Ovary (tissue), 9 donors: ENCODE results near the gene FBXL15. TPM values are rescaled to one million over a fixed set of nuclear protein-coding genes. Genes with fewer than 3 reads are reported as not detected.

Experiments used
- DNase-seq, 5 donors: peaks; one replicate each; pipeline ENCODE4 v3.0.0-alpha.2; 2019 to 2020
- H3K27ac ChIP-seq, 2 donors: fragments of 200-600 bp; one replicate each; pipeline versions ENCODE4 v1.5.1 to v1.8.0; 2019 to 2022
- H3K27me3 ChIP-seq: fragments of 200-600 bp; one replicate; pipeline ENCODE4 v1.8.0; 2022
- H3K36me3 ChIP-seq: fragments of 200-600 bp; sonication (generic); one replicate; pipeline ENCODE4 v1.5.1; 2019
- H3K4me1 ChIP-seq: one replicate; pipeline ENCODE4 v1.8.1; 2013; ENCODE audit warnings: mild to moderate bottlenecking, moderate library complexity; ENCODE audit not compliant: insufficient read depth
- H3K4me3 ChIP-seq: fragments of 200-600 bp; sonication (generic); one replicate; pipeline ENCODE4 v1.5.1; 2017
- H3K9me3 ChIP-seq, 2 donors: fragments of 200-600 bp in 1 of 2; sonication (generic) in 1 of 2; one replicate each; pipeline versions ENCODE4 v1.5.1 to v1.8.1; 2013 to 2019; ENCODE audit warnings: mild to moderate bottlenecking in 1 of 2, moderate library complexity in 1 of 2
- EP300 ChIP-seq: sonication (generic); formaldehyde crosslinking; IDR thresholded peaks from one replicate; pipeline ENCODE4 v1.6.1; 2017; ENCODE audit warnings: antibody characterized with exemption
- POLR2A ChIP-seq: fragments of 450-650 bp; IDR thresholded peaks from one replicate; pipeline ENCODE4 v1.6.1; 2017; ENCODE audit warnings: antibody characterized with exemption, mild to moderate bottlenecking, moderate library complexity
- WGBS, 3 donors: extraction: QIAGEN DNeasy Blood & Tissue Kit in 1 of 3; methylation state at CpG; one replicate each; pipeline versions ENCODE4 v1.1.5 to v1.1.7; 2013 to 2017; 5-methylcytosine and 5-hydroxymethylcytosine counted together
- intact Hi-C, 4 donors: fragments of 100-400 bp; cut with DNase I; formaldehyde crosslinking; loops; one replicate each; pipeline versions ENCODE4 v1.11.0 to v1.15.1; 2022 to 2023
- polyA plus RNA-seq, 2 donors: library from polyadenylated mRNA; stranded (reverse); fragments of 200-250 nt in 1 of 2; fragments of 350-450 nt in 1 of 2; fragmentation: Illumina TruSeq in 1 of 2; extraction: RNeasy Lipid Tissue Mini Kit (QIAGEN cat#74804) in 1 of 2; gene quantifications; one replicate each; pipeline ENCODE4 v1.2.3, GENCODE V29; 2013 to 2014
- total RNA-seq, 7 donors: library from RNA; depleted of rRNA in 2 of 7; stranded (reverse); fragments of >200 nt in 2 of 7; fragmentation: NEBNext Ultra II Directional in 3 of 7; extraction: Animal tissue kit (Norgen Biotek cat#: 25700) in 3 of 7; gene quantifications; one replicate each; pipeline versions ENCODE4 v1.1.0 to v1.2.4, GENCODE V29; 2016 to 2023
- TF ChIP-seq, protein P1 (sequence below), 3 donors: fragments of 450-650 bp in 2 of 3; fragments of 200-600 bp in 1 of 3; IDR thresholded peaks; one replicate each; pipeline versions ENCODE4 v1.5.1 to v1.8.0; 2016 to 2022; ENCODE audit warnings: antibody characterized with exemption in 3 of 3, mild to moderate bottlenecking in 1 of 3
- donor health status: DM: no; HTN: no; CAD: no; lungs with moderate emphysema.
- donor health status: DM: no; HTN: no; CAD: no.
- donor health status: Bipolar disorder and iron deficiency.
- donor health status: DM: yes; HTN: yes; CAD: no.
- donor health status: DM: no; HTN: no; CAD: no.
- donor health status: DM: yes; HTN: yes; CAD: no.

The FBXL15 gene
- total and polyA plus RNA-seq, 9 donors = 0.25 to 31.1 (median 19.2) TPM

DNA sequence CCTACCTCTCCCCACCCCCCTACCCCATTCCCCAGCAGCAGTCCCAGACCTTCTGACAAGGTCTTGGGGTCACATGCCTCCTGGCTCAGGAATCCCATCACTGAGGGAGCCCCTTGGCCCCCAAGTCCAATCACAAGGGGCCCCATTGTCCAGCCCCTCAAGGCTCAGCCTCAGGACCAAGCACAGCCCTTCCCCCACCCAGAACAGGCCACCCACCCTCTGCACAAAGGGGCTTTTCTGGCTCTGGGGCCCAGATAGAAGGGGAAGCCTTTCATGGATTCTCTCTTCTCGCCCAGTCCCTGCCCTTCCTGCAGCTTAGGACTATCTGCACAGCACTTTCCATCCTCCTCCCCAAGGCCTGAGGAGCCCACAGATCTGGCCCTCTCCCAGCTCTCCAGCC is 4.8 kb downstream of the FBXL15 start:
- Histone ChIP-seq H3K4me1 (peaks cover 8% of the 10 kb centered on the region), H3K36me3 (no peaks in the 10 kb centered on the region), H3K27me3 (no peaks in the 10 kb centered on the region), H3K4me3 (no peak overlapping the region), H3K27ac (no peak overlapping the region), H3K9me3 (no peaks in the 10 kb centered on the region)
- TF ChIP-seq EP300 (no peak), POLR2A (no peak)
- TF ChIP-seq, protein P1, sequence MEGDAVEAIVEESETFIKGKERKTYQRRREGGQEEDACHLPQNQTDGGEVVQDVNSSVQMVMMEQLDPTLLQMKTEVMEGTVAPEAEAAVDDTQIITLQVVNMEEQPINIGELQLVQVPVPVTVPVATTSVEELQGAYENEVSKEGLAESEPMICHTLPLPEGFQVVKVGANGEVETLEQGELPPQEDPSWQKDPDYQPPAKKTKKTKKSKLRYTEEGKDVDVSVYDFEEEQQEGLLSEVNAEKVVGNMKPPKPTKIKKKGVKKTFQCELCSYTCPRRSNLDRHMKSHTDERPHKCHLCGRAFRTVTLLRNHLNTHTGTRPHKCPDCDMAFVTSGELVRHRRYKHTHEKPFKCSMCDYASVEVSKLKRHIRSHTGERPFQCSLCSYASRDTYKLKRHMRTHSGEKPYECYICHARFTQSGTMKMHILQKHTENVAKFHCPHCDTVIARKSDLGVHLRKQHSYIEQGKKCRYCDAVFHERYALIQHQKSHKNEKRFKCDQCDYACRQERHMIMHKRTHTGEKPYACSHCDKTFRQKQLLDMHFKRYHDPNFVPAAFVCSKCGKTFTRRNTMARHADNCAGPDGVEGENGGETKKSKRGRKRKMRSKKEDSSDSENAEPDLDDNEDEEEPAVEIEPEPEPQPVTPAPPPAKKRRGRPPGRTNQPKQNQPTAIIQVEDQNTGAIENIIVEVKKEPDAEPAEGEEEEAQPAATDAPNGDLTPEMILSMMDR (IDR thresholded peaks at IDR 0.05) = no peak
- 63 to 79% (median 76%) methylated on average over 1 of the region's 1 CpG for WGBS, 3 donors
- peak in 1 of 5 donors; percentile 23 for DNase-seq
- intact Hi-C loops = no loop called here

DNA sequence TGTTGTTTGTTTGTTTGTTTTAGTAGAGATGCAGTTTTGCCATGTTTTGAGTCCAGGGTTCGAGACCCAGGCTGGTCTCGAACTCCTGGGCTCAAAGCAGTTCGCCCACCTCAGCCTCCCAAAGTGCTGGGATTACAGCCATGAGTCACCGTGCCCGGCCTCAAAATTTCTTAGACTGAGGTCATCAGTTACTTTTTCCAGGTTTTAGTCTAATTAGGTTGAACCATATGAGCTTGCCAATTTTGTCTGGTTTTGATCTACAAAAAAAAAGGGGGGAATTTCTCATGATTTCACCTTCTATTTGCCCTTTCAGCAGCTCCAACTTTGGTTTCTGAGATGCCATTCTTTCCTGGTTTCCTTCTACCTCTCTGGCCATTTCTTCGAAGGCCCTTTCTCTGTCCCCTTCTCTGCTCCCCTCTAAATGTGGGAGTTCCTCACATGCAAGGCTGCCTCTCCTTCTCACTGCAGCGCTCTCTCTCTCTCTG is 6.2 kb downstream of the FBXL15 start:
- Histone ChIP-seq H3K9me3 (no peaks in the 10 kb centered on the region), H3K4me3 (no peak overlapping the region), H3K27me3 (no peaks in the 10 kb centered on the region), H3K4me1 (peaks cover 11% of the 10 kb centered on the region), H3K27ac (no peak overlapping the region), H3K36me3 (no peaks in the 10 kb centered on the region)
- WGBS, 3 donors = 74 to 75% (median 75%) methylated on average over 7 of the region's 7 CpGs
- no peak for DNase-seq
- intact Hi-C loops = no loop called here
- TF ChIP-seq POLR2A (no peak), EP300 (no peak)
- TF ChIP-seq, protein P1 (IDR thresholded peaks at IDR 0.05) = no peak

DNA sequence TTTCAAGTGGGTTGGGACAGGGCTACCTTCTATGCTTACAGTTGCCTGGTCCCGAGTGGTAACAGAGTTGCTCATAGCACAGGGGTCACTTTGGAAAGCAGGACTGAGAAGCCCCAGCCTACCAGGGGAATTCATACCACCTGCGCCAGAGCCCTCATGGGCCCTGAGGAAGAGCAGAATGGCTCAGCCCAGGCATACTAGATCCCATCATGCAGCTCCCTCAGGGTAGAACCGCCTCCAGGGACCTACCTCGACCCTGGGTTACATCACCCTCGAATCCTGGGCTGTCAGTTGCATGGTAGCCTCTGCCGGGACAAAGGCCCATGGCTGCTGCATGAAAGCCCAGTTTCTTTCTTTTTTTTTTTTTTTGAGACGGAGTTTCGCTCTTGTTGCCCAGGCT is 8.8 kb downstream of the FBXL15 start:
- 79 to 88% (median 85%) methylated on average over 8 of the region's 8 CpGs for WGBS, 3 donors
- H3K36me3 ChIP-seq = no peaks in the 10 kb centered on the region
- no peak overlapping the region for H3K4me3 ChIP-seq
- H3K27ac ChIP-seq = no peak overlapping the region
- TF ChIP-seq, protein P1 (IDR thresholded peaks at IDR 0.05) = no peak
- TF ChIP-seq EP300 (no peak), POLR2A (no peak)
- H3K27me3 ChIP-seq = no peaks in the 10 kb centered on the region
- intact Hi-C loops = no loop called here
- H3K4me1 ChIP-seq = peaks cover 2% of the 10 kb centered on the region
- H3K9me3 ChIP-seq = no peaks in the 10 kb centered on the region
- DNase-seq = no peak

DNA sequence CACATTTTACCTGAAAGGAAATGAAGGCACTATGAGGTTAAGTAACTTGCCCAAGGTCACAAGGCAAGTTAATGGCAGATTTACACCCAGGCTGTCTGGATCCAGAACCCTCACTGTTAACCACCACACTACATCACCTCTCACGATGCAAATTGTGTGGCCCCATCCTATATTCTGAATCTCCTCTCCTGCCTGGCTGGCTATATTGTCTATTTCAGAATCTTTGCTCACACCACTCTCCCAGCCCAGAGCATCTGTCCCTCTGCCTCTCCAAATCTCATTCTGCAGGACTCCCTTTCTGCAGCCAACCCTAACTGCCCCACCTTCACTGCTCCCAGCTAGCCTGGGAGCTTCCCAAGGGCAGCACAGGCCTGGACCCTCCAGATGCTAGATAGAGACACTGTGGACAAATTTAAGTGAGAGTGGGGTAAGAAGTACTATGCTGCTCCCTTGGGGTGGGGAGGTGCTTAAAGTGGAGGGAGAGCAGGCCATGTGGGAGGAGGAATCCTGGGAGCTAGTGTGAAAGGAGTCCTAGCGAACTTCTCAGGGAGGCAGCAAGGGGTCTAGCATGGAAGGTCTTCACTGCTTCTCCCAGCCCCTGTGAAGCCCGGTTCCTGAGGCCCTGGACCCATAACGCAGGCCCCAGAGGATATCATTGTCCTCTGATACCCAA is 11.0 kb downstream of the FBXL15 start:
- no peaks in the 10 kb centered on the region for H3K27me3 ChIP-seq
- H3K27ac ChIP-seq = peak overlapping the region; percentile 26 to 42
- intact Hi-C loops = no loop called here
- H3K4me3 ChIP-seq = peak overlapping the region; percentile 97
- peaks cover 10% of the 10 kb centered on the region for H3K4me1 ChIP-seq
- no peaks in the 10 kb centered on the region for H3K36me3 ChIP-seq
- TF ChIP-seq, protein P1 (IDR thresholded peaks at IDR 0.05) = no peak
- no peak for TF ChIP-seq EP300
- no peak for TF ChIP-seq POLR2A
- no peaks in the 10 kb centered on the region for H3K9me3 ChIP-seq
- 6 to 10% (median 7%) methylated on average over 4 of the region's 4 CpGs for WGBS, 3 donors
- DNase-seq = no peak
